Measurements from ENCODE around the gene NPHP4. TPM values are rescaled to one million over a fixed set of nuclear protein-coding genes. Genes with fewer than 3 reads are reported as not detected.
"Not testable (repeated sequence)": the region's sequence is repeated elsewhere in the genome, so short reads cannot be mapped to it uniquely, and the experiment has no call there.

NPHP4 gene
- total and polyA plus RNA-seq, 9 donors = 1.9 to 6.4 (median 4.2) TPM

GRCh38 chr1:6024376-6024775, 32.2 kb upstream of the NPHP4 start:
- H3K36me3 ChIP-seq (ENCODE audit: control insufficient read depth, insufficient read depth, low read length) = no peaks in the 10 kb centered on the region
- peaks cover 23% of the 10 kb centered on the region for H3K27me3 ChIP-seq (ENCODE audit: control insufficient read depth, insufficient read depth, low read length)
- WGBS (ENCODE audit: insufficient coverage) = 61% methylated on average over 6 of the region's 6 CpGs
- H3K4me1 ChIP-seq (ENCODE audit: control insufficient read depth, insufficient read depth, low read length) = peaks cover 9% of the 10 kb centered on the region
- H3K4me3 ChIP-seq (ENCODE audit: low read length) = no peak overlapping the region
- DNase-seq = no peak
- H3K27ac ChIP-seq (ENCODE audit: low read length) = no peak overlapping the region
- H3K9me3 ChIP-seq (replicated peaks; ENCODE audit: control insufficient read depth, low read depth, low read length) = no peaks in the 10 kb centered on the region

GRCh38 chr1:6023346-6023745, 31.1 kb upstream of the NPHP4 start:
- Histone ChIP-seq H3K4me3 (ENCODE audit: low read length) (no peak overlapping the region), H3K36me3 (ENCODE audit: control insufficient read depth, insufficient read depth, low read length) (no peaks in the 10 kb centered on the region), H3K9me3 (replicated peaks; ENCODE audit: control insufficient read depth, low read depth, low read length) (no peaks in the 10 kb centered on the region), H3K27me3 (ENCODE audit: control insufficient read depth, insufficient read depth, low read length) (peaks cover 23% of the 10 kb centered on the region), H3K27ac (ENCODE audit: low read length) (no peak overlapping the region), H3K4me1 (ENCODE audit: control insufficient read depth, insufficient read depth, low read length) (peaks cover 9% of the 10 kb centered on the region)
- no peak for DNase-seq
- 40% methylated on average over 1 of the region's 5 CpGs for WGBS (ENCODE audit: insufficient coverage)

DNA sequence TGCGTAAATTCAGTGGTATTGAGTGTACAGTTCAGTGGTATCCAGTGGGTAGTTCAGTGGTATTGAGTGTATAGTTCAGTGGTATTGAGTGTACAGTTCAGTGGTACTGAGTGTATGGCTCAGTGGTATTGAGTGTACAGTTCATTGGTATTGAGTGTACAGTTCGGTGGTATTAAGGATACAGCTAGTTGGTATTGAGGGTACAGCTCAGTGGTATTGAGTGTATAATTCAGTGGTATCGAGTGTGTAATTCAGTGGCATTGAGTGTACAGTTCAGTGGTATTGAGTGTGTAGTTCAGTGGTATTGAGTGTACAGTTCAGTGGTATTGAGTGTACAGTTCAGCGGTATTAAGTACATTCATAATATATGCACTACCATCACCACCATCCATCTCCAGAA, 30.0 kb upstream of the NPHP4 start:
- peaks cover 9% of the 10 kb centered on the region for H3K4me1 ChIP-seq (ENCODE audit: control insufficient read depth, insufficient read depth, low read length)
- no peaks in the 10 kb centered on the region for H3K9me3 ChIP-seq (replicated peaks; ENCODE audit: control insufficient read depth, low read depth, low read length)
- no peak overlapping the region for H3K4me3 ChIP-seq (ENCODE audit: low read length)
- H3K27me3 ChIP-seq (ENCODE audit: control insufficient read depth, insufficient read depth, low read length) = peaks cover 23% of the 10 kb centered on the region
- no peaks in the 10 kb centered on the region for H3K36me3 ChIP-seq (ENCODE audit: control insufficient read depth, insufficient read depth, low read length)
- H3K27ac ChIP-seq (ENCODE audit: low read length) = no peak overlapping the region
- DNase-seq = no peak
- 100% methylated on average over 1 of the region's 4 CpGs for WGBS (ENCODE audit: insufficient coverage)

DNA sequence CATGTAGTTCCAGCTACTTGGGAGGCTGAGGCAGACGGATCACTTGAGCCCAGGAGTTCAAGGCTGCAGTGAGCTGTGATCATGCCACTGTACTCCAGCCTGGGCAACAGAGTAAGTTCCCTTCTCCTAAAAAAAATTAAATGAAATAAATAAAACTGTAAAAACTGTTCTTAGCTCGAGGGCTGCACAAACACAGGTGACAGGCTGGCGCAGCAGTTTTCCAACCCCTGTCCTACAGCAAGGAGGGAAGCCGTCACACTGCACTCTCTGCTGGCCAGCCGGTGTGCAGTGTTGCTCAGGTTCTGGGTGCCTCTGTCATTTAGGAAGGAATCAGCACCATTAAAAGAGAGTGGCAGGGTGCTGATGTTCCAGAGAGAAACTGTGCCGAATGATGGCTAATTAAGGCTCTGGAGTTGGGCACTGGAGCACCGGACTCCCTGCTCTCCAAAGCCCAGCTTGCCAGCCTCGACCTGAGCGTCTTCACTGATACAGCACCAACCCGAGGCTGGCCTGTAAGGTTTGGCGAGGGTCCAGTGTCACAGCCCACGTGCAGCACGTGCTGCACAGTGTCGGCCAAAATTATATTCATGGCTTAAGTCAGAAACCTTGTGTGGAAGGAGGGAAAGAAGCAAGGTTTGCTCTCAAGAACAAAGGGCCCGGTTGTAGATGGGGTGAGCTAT, 27.1 kb upstream of the NPHP4 start:
- Histone ChIP-seq H3K27me3 (ENCODE audit: control insufficient read depth, insufficient read depth, low read length) (no peaks in the 10 kb centered on the region), H3K4me1 (ENCODE audit: control insufficient read depth, insufficient read depth, low read length) (peaks cover 2% of the 10 kb centered on the region), H3K4me3 (ENCODE audit: low read length) (no peak overlapping the region), H3K36me3 (ENCODE audit: control insufficient read depth, insufficient read depth, low read length) (no peaks in the 10 kb centered on the region), H3K9me3 (replicated peaks; ENCODE audit: control insufficient read depth, low read depth, low read length) (no peaks in the 10 kb centered on the region), H3K27ac (ENCODE audit: low read length) (no peak overlapping the region)
- WGBS (ENCODE audit: insufficient coverage) = 78% methylated on average over 14 of the region's 15 CpGs
- DNase-seq = no peak

DNA sequence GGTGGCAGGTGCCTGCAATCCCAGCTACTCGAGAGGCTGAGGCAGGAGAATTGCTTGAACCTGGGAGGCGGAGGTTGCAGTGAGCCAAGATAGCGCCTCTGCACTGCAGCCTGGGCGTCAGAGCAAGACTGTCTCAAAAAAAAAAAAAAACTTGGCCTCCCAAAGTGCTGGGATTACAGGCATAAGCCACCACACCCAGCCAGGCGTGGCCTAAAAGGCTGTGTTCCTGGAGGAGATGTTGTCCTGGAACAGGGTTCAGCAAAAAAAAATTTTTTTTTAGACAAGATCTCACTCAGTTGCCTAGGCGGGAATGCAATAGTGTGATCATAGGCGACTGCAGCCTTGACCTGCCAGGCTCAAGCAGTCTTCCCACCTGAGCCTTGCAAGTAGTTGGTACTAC, 25.4 kb upstream of the NPHP4 start:
- H3K9me3 ChIP-seq (replicated peaks; ENCODE audit: control insufficient read depth, low read depth, low read length); H3K36me3 ChIP-seq (ENCODE audit: control insufficient read depth, insufficient read depth, low read length); H3K27me3 ChIP-seq (ENCODE audit: control insufficient read depth, insufficient read depth, low read length); DNase-seq; H3K27ac ChIP-seq (ENCODE audit: low read length); H3K4me1 ChIP-seq (ENCODE audit: control insufficient read depth, insufficient read depth, low read length); H3K4me3 ChIP-seq (ENCODE audit: low read length): not testable (repeated sequence)
- 90% methylated on average over 5 of the region's 7 CpGs for WGBS (ENCODE audit: insufficient coverage)

GRCh38 chr1:6016191-6016865, 24.1 kb upstream of the NPHP4 start:
- DNase-seq = no peak
- H3K4me1 ChIP-seq (ENCODE audit: control insufficient read depth, insufficient read depth, low read length) = peaks cover 2% of the 10 kb centered on the region
- WGBS (ENCODE audit: insufficient coverage) = 72% methylated on average over 16 of the region's 21 CpGs
- H3K27ac ChIP-seq (ENCODE audit: low read length) = no peak overlapping the region
- no peak overlapping the region for H3K4me3 ChIP-seq (ENCODE audit: low read length)
- no peaks in the 10 kb centered on the region for H3K36me3 ChIP-seq (ENCODE audit: control insufficient read depth, insufficient read depth, low read length)
- H3K27me3 ChIP-seq (ENCODE audit: control insufficient read depth, insufficient read depth, low read length) = no peaks in the 10 kb centered on the region
- no peaks in the 10 kb centered on the region for H3K9me3 ChIP-seq (replicated peaks; ENCODE audit: control insufficient read depth, low read depth, low read length)

- H3K27me3 ChIP-seq (ENCODE audit: control insufficient read depth, insufficient read depth, low read length) = no peaks in the 10 kb centered on the region
- 79% methylated on average over 18 of the region's 19 CpGs for WGBS (ENCODE audit: insufficient coverage)
- no peaks in the 10 kb centered on the region for H3K36me3 ChIP-seq (ENCODE audit: control insufficient read depth, insufficient read depth, low read length)
- H3K9me3 ChIP-seq (replicated peaks; ENCODE audit: control insufficient read depth, low read depth, low read length) = no peaks in the 10 kb centered on the region
- no peak overlapping the region for H3K27ac ChIP-seq (ENCODE audit: low read length)
- no peak overlapping the region for H3K4me3 ChIP-seq (ENCODE audit: low read length)
- peaks cover 2% of the 10 kb centered on the region for H3K4me1 ChIP-seq (ENCODE audit: control insufficient read depth, insufficient read depth, low read length)
- no peak for DNase-seq
Measured at GRCh38 chr1:6014130-6014999, 22.1 kb upstream of the NPHP4 start.

GRCh38 chr1:6013491-6013890, 21.3 kb upstream of the NPHP4 start:
- no peak overlapping the region for H3K27ac ChIP-seq (ENCODE audit: low read length)
- peaks cover 2% of the 10 kb centered on the region for H3K4me1 ChIP-seq (ENCODE audit: control insufficient read depth, insufficient read depth, low read length)
- H3K4me3 ChIP-seq (ENCODE audit: low read length) = no peak overlapping the region
- DNase-seq = no peak
- H3K9me3 ChIP-seq (replicated peaks; ENCODE audit: control insufficient read depth, low read depth, low read length) = no peaks in the 10 kb centered on the region
- H3K36me3 ChIP-seq (ENCODE audit: control insufficient read depth, insufficient read depth, low read length) = no peaks in the 10 kb centered on the region
- 73% methylated on average over 12 of the region's 12 CpGs for WGBS (ENCODE audit: insufficient coverage)
- no peaks in the 10 kb centered on the region for H3K27me3 ChIP-seq (ENCODE audit: control insufficient read depth, insufficient read depth, low read length)

DNA sequence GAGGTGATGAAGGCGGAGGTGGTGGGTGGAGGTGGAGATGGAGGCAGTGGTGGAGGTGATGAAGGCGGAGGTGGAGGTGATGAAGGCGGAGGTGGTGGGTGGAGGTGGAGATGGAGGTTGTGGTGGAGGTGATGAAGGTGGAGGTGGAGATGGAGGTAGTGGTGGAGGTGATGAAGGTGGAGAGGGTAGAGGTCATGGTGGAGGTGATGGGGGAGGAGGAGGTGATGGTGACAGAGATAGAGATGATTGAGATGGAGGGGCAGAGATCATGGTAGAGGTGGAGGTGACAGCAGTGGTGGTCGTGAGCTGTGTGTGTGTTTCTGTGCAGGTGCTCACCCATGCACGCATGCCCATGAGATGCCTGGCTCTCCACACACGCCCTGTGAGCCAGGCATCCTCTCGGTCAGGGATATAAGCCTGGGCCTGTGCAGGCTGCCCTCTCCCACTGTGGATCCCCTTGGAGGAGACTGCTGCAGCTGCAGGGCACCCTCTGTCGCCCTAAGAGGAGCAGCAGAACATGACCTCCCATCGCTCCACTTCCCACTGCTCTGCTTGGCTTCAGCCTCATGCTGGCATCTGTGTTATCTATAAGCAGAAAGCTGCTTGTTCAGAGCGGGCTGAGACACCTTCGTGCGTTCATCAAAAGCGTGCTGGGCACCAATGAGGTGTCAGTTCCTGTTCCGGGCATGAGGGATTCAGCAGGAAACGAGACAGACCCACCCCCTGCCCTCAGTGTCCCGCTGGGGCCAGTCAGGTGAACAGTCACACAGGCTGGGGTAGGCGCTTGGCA, 20.5 kb upstream of the NPHP4 start:
- Histone ChIP-seq H3K36me3 (ENCODE audit: control insufficient read depth, insufficient read depth, low read length) (no peaks in the 10 kb centered on the region), H3K4me1 (ENCODE audit: control insufficient read depth, insufficient read depth, low read length) (peaks cover 2% of the 10 kb centered on the region), H3K27me3 (ENCODE audit: control insufficient read depth, insufficient read depth, low read length) (no peaks in the 10 kb centered on the region), H3K27ac (ENCODE audit: low read length) (no peak overlapping the region), H3K9me3 (replicated peaks; ENCODE audit: control insufficient read depth, low read depth, low read length) (no peaks in the 10 kb centered on the region), H3K4me3 (ENCODE audit: low read length) (no peak overlapping the region)
- no peak for DNase-seq
- WGBS (ENCODE audit: insufficient coverage) = 67% methylated on average over 17 of the region's 17 CpGs

DNA sequence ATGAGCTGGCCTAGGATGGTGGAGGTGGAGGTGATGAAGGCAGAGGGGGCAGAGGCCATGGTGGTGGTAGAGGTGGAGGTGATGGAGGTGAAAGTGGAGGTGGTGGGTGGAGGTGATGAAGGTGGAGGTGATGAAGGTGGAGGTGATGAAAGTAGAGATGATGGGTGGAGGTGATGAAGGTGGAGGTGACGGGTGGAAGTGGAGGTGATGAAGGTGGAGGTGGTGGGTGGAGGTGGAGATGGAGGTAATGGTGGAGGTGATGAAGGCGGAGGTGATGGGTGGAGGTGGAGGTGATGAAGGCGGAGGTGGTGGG, 19.7 kb upstream of the NPHP4 start:
- H3K9me3 ChIP-seq (replicated peaks; ENCODE audit: control insufficient read depth, low read depth, low read length) = no peaks in the 10 kb centered on the region
- peaks cover 3% of the 10 kb centered on the region for H3K27me3 ChIP-seq (ENCODE audit: control insufficient read depth, insufficient read depth, low read length)
- no peak overlapping the region for H3K27ac ChIP-seq (ENCODE audit: low read length)
- 93% methylated on average over 3 of the region's 3 CpGs for WGBS (ENCODE audit: insufficient coverage)
- no peaks in the 10 kb centered on the region for H3K36me3 ChIP-seq (ENCODE audit: control insufficient read depth, insufficient read depth, low read length)
- H3K4me3 ChIP-seq (ENCODE audit: low read length) = no peak overlapping the region
- no peak for DNase-seq
- peaks cover 2% of the 10 kb centered on the region for H3K4me1 ChIP-seq (ENCODE audit: control insufficient read depth, insufficient read depth, low read length)

All from muscle of leg (tissue), 11 donors.